ENCODE measurements around the gene HAGHL.
"Not testable (repeated sequence)": the region's sequence is repeated elsewhere in the genome, so short reads cannot be mapped to it uniquely, and the experiment has no call there.

GRCh38 chr16:776298-776697, 49.4 kb downstream of the HAGHL start:
- not testable (repeated sequence) for TF ChIP-seq CTCF (optimal IDR thresholded peaks at IDR 0.05 in 1 of 3, IDR thresholded peaks at IDR 0.05 in 1 of 3, conservative IDR thresholded peaks at IDR 0.05 in 1 of 3; ENCODE audit: extremely low read depth in 1 of 3, insufficient read depth in 2 of 3, low read length in 3 of 3); EZH2 (IDR thresholded peaks at IDR 0.05; ENCODE audit: low read length)

Measured in keratinocyte (primary cell).